ENCODE data around the gene TMEM191C.
"Not testable (repeated sequence)": the region's sequence is repeated elsewhere in the genome, so short reads cannot be mapped to it uniquely, and the experiment has no call there.

Gene TMEM191C

DNA sequence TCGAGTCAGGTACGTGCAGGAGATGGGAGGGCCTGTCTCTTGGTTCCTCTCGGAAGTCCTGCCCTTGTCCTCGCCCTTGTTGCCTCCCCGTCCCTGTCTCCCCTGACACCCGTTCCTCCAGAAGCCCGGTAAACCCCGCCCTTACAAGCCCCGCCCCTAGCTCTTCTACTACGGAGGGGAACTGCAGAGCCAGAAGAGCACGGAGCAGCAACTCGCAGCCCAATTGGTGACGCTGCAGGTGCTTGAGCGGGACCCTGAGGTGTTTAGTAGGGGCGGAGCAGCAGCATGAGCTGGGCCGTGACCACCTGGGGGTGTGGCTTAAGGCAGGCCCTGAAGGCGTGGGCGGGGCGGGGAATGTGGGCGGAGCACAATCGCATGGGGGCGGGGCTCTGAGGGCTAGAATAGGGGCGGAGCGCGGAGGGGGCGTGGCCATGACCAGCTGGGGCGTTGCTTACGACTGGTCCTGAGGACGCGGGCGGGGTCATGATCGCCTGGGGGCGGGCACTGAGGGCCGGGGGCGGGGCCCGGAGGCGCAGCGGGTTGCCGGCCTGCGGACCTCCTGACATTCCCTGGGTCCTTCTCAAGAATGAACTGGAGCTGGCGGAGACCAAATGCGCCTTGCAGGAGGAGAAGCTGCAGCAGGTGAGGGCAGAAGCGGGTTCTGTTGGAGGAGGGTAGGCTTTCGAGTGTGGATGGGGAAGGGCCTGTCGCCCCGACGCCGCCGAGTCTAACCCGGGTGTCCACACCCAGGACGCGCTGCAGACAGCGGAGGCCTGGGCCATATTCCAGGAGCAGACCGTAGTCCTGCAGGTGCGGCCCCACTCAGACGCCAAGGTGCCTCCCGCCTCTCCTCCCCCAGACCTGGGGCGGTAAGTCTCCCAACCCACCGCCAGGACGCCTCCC, 1.3 kb downstream of the TMEM191C start:
- H3K27me3 ChIP-seq (ENCODE audit: control insufficient read depth, insufficient read depth, low read length); H3K27ac ChIP-seq (ENCODE audit: low read length); H3K9ac ChIP-seq (ENCODE audit: low read length); H3K9me3 ChIP-seq (ENCODE audit: control insufficient read depth, low read depth, low read length); H3K4me1 ChIP-seq (ENCODE audit: control insufficient read depth, low read depth, low read length); H3K36me3 ChIP-seq (ENCODE audit: control insufficient read depth, low read depth, low read length); H3K4me3 ChIP-seq (ENCODE audit: low read length): not testable (repeated sequence)

DNA sequence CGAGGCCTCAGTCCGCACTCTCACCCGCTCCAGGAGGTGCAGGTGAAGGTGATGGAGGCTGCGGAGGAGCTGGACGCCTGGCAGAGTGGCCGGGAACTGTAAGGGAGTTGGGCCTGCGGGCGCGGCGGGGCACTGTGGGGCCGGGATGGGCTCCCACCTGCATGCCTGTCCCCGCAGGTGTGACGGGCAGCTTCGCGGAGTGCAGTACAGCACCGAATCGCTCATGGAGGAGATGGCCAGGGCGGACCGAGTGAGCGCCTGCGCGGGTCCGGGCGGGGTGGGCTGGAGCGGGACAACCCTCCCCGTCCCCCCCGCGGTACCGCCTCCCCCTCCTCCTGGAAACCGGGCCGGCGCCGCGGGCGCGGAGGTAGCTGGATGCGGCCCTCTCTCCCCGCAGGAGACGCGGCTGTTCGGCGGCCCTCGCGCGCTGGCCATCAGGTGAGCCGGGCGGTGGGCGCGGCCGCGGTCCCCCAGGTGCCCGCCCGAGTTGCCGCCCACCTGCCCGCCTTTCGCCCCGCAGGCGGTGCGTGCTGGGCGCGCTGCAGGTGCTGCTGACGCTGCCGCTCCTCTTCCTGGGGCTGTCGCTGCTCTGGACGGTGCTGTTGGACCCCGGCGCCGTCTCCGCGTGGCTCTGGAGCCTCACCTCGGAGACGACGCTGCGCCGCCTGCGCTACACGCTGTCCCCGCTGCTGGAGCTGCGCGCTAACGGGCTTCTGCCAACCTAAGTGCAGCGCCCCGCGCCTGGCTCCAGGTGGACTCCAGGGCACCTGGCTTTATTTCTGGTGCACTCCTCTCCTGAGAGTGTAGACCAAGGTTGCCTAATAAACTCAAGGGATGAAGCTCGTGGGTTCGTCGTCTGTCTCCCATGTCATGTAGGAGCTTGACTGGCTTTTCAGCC, 2.2 kb downstream of the TMEM191C start:
- not testable (repeated sequence) for H3K4me1 ChIP-seq (ENCODE audit: control insufficient read depth, low read depth, low read length); H3K27ac ChIP-seq (ENCODE audit: low read length); H3K9ac ChIP-seq (ENCODE audit: low read length); H3K36me3 ChIP-seq (ENCODE audit: control insufficient read depth, low read depth, low read length); H3K9me3 ChIP-seq (ENCODE audit: control insufficient read depth, low read depth, low read length); H3K27me3 ChIP-seq (ENCODE audit: control insufficient read depth, insufficient read depth, low read length); H3K4me3 ChIP-seq (ENCODE audit: low read length)

DNA sequence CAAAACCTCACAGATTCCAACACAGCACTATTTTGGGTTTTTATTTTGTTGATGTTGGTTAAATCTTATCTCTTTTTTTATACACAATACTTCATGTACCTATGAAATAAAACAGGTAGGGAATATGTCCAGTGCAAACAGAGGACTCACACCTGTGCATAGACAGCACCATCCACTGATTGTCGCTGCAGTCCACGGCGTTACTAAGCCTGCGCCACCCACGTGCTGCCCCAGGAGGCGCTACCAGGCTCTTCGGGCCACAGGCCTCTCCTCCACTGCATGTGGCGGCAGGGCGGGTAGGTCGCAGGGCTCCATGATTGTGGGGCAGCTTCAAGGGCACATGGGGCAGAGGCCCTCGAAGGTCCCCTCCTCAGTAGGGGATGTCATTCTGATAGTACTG, 5.8 kb downstream of the TMEM191C start:
- H3K4me1 ChIP-seq (ENCODE audit: control insufficient read depth, low read depth, low read length); H3K9me3 ChIP-seq (ENCODE audit: control insufficient read depth, low read depth, low read length); H3K4me3 ChIP-seq (ENCODE audit: low read length); H3K9ac ChIP-seq (ENCODE audit: low read length); H3K27me3 ChIP-seq (ENCODE audit: control insufficient read depth, insufficient read depth, low read length); H3K27ac ChIP-seq (ENCODE audit: low read length); H3K36me3 ChIP-seq (ENCODE audit: control insufficient read depth, low read depth, low read length): not testable (repeated sequence)

DNA sequence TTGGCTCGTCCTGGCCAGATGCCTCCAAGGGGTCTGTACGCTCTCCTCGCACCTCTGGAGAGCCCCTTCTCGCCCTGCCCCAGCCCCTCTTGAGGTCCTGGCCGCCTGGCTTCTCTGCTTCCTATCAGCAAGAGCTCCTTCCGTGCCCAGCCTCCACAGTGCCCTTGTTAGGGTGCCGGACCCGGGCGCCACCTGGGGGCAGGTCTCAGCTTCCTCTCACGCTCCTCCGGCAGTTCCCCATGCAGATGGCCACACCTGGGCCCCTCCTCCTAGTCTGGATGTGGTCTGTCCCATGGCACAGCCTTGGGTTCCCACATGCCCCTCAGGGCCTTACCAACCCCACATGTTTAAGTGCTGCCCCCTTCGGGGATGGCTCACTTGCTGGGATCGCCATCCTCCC, 6.5 kb downstream of the TMEM191C start:
- H3K36me3 ChIP-seq (ENCODE audit: control insufficient read depth, low read depth, low read length); H3K9ac ChIP-seq (ENCODE audit: low read length); H3K27me3 ChIP-seq (ENCODE audit: control insufficient read depth, insufficient read depth, low read length): not testable (repeated sequence)

DNA sequence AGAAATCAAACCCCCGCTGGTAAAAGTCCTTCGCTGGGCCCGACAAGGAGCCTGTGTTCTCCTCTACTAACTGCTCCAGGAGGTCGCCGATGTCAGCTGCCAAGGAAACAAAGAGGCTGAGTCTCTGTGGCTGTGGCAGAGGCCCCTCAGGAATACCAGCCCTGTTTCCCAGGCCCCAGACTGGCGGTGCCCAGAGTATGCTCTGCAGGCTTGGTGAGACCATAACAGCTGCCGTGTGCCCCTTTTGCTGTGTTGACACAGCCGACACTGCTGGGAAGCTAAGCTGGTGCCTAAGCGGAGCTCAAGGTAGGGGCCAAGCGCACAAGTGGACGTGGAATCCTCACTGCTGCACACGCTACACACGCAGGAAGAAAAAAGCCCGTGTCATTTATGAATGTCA, 16.9 kb downstream of the TMEM191C start:
- not testable (repeated sequence) for H3K4me3 ChIP-seq (ENCODE audit: low read length); H3K27ac ChIP-seq (ENCODE audit: low read length)

More for the DNA sequence above, 6.5 kb downstream of the TMEM191C start:
- not testable (repeated sequence) for H3K27ac ChIP-seq (ENCODE audit: low read length); H3K4me1 ChIP-seq (ENCODE audit: control insufficient read depth, low read depth, low read length); H3K9me3 ChIP-seq (ENCODE audit: control insufficient read depth, low read depth, low read length); H3K4me3 ChIP-seq (ENCODE audit: low read length)

DNA sequence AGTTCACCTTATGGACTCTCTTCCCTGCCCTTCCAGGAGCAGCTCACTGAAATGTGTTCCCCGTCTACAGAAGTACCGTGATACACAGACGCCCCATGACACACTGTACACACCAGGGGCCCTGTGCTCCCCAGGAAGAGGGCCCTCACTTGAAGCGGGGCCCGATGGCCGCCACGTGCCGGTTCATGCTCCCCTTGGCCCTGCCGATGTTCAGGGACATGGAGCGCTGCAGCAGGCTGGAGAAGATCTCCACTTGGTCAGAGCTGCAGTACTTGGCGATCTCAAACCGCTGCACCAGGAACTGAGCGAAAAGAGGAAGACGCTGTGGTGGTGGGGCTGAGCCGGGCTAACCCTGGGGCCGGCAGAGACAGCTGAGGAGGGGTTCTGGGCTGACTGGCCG, 20.5 kb downstream of the TMEM191C start:
- not testable (repeated sequence) for H3K9me3 ChIP-seq (ENCODE audit: control insufficient read depth, low read depth, low read length)

More for the DNA sequence above, 16.9 kb downstream of the TMEM191C start:
- H3K36me3 ChIP-seq (ENCODE audit: control insufficient read depth, low read depth, low read length); H3K9ac ChIP-seq (ENCODE audit: low read length); H3K27me3 ChIP-seq (ENCODE audit: control insufficient read depth, insufficient read depth, low read length); H3K4me1 ChIP-seq (ENCODE audit: control insufficient read depth, low read depth, low read length); H3K9me3 ChIP-seq (ENCODE audit: control insufficient read depth, low read depth, low read length): not testable (repeated sequence)

DNA sequence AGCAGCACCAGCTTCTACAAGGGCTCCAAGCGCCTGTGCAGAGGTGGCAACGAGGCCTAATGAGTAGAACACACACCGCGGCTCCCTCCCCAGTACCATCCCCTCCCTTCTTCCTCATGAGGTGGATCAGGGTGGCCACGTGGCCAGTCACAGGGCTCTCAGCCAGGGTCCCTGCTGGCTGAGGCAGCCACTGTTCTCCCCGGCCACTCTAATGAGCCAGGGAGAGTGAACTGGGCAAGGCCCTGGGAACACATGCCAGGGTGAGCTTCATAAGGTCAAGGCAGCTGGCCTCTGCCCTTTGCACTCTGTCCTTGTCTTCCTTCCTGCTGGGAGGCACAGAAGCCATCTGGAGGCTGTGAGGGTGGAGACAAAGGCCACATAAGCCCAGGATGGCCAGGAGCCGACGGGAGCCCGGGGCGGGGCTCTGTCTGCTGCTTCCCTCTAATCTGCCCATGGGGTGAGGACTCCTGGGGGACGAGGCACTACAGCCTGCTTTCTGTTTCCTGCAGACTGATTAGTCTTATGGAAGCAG, 22.0 kb downstream of the TMEM191C start:
- H3K36me3 ChIP-seq (ENCODE audit: control insufficient read depth, low read depth, low read length); H3K4me3 ChIP-seq (ENCODE audit: low read length); H3K27ac ChIP-seq (ENCODE audit: low read length); H3K9me3 ChIP-seq (ENCODE audit: control insufficient read depth, low read depth, low read length); H3K27me3 ChIP-seq (ENCODE audit: control insufficient read depth, insufficient read depth, low read length); H3K4me1 ChIP-seq (ENCODE audit: control insufficient read depth, low read depth, low read length); H3K9ac ChIP-seq (ENCODE audit: low read length): not testable (repeated sequence)

More for the DNA sequence above, 20.5 kb downstream of the TMEM191C start:
- not testable (repeated sequence) for H3K4me1 ChIP-seq (ENCODE audit: control insufficient read depth, low read depth, low read length); H3K36me3 ChIP-seq (ENCODE audit: control insufficient read depth, low read depth, low read length); H3K27me3 ChIP-seq (ENCODE audit: control insufficient read depth, insufficient read depth, low read length); H3K9ac ChIP-seq (ENCODE audit: low read length); H3K4me3 ChIP-seq (ENCODE audit: low read length); H3K27ac ChIP-seq (ENCODE audit: low read length)

DNA sequence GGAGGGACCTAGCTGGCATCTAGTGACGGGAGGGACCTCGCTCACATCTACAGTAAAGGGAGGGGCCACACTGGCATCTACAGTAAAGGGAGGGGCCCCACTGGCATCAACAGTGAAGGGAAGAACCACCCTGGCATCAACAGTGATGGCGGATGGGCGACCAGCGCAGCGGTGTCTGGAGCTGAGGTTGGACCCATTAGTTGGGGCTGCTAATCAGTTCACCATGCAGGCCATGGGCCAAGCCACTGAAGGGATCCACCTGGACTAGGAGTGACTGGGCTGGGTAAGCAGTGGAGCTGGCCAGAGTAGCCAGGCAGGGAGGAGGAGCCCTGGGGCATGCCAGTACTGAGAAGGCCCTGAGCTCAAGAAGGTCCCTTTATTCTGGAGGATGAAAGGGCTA, 23.4 kb downstream of the TMEM191C start:
- not testable (repeated sequence) for H3K9ac ChIP-seq (ENCODE audit: low read length); H3K4me3 ChIP-seq (ENCODE audit: low read length); H3K9me3 ChIP-seq (ENCODE audit: control insufficient read depth, low read depth, low read length); H3K27me3 ChIP-seq (ENCODE audit: control insufficient read depth, insufficient read depth, low read length); H3K36me3 ChIP-seq (ENCODE audit: control insufficient read depth, low read depth, low read length); H3K27ac ChIP-seq (ENCODE audit: low read length); H3K4me1 ChIP-seq (ENCODE audit: control insufficient read depth, low read depth, low read length)

DNA sequence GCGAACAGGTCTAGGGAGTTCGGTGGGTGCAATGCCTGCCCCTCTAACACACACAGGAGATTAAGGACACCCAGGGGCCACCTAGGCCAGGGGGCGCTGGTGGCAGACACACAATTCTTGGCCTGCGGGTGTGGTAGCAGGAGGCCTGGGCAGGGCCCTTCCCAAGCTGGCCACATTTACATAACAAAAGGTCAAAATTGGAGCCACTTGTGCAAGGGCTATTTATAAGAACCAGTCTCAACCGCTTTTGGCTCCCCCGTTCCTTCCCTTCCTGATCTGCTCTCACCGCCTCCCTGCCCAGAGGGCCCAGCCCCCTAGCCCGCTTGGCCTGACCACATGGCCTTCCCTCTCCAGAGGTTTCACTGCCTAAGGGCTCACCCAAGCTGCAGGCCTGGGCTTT, 25.1 kb downstream of the TMEM191C start:
- not testable (repeated sequence) for H3K27ac ChIP-seq (ENCODE audit: low read length); H3K4me1 ChIP-seq (ENCODE audit: control insufficient read depth, low read depth, low read length); H3K36me3 ChIP-seq (ENCODE audit: control insufficient read depth, low read depth, low read length); H3K4me3 ChIP-seq (ENCODE audit: low read length); H3K27me3 ChIP-seq (ENCODE audit: control insufficient read depth, insufficient read depth, low read length); H3K9ac ChIP-seq (ENCODE audit: low read length); H3K9me3 ChIP-seq (ENCODE audit: control insufficient read depth, low read depth, low read length)

DNA sequence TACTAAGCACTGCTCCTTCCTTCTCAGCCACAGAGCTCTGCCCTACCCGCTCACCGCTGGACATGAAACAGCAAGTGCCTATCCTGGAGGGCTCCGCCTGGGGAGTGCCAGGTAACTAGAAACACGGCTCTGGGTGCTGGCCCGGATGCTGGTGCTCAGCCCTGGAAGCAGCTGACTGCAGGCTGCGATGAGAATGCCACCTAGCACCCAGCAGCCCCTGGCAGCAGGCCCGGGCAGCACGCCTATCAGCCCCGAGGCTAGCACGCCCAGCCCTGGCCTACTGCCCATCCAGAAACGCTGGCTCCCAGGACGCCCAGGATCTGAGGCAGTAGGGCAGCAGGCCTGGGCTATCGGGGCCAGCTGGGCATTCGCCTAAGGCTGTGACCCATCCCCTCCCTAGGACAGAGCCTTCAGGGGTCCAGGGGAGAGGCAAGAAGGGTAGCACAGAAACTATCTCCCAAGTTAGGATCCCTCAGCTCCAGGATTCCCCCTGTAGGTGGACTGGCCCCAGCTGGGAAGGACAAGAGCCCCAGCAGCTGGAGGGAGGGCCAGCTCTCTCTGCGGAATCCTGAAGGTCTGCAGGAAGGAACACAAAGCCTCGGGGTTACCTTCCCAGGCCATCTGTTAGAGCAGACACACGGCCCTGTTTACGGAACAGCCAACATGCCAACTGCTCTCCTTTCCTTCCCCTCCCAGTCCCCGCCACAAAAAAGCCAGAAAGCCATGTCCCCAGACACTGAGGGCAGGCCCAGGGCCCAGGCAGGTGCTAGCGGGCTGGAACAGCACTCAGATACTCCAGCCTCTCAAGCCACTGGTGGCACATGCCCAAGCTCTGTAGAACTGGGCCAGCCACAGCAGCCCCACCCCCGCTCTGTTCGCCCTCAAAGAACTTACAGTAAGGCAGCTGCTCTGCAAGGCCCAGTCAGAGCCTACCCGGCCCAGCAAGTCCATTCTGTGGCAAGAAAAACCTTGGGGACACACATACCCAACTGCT, 26.9 kb downstream of the TMEM191C start:
- not testable (repeated sequence) for H3K9ac ChIP-seq (ENCODE audit: low read length); H3K9me3 ChIP-seq (ENCODE audit: control insufficient read depth, low read depth, low read length)

DNA sequence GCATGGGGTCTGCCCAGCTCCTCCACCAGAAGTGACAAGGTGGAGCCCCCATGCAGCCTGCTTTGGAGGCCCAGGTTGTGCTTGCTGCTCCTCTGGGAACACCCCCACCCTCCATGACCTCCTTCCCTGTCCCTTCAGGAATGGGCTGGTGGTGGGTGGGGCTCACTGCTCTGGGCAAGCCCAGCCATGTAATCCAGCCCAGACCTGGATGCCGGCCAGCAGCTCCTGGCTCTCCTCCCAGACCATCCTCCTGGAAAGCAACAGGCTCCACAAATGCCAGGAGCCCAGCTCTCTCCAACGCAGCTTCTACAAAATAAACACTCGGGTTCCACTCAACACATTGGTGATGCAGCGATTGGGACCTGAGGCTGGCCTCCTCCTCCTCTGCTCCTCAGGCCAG, 30.8 kb downstream of the TMEM191C start:
- H3K9me3 ChIP-seq (ENCODE audit: control insufficient read depth, low read depth, low read length); H3K27me3 ChIP-seq (ENCODE audit: control insufficient read depth, insufficient read depth, low read length); H3K4me3 ChIP-seq (ENCODE audit: low read length); H3K4me1 ChIP-seq (ENCODE audit: control insufficient read depth, low read depth, low read length); H3K27ac ChIP-seq (ENCODE audit: low read length); H3K9ac ChIP-seq (ENCODE audit: low read length); H3K36me3 ChIP-seq (ENCODE audit: control insufficient read depth, low read depth, low read length): not testable (repeated sequence)

More for the DNA sequence above, 26.9 kb downstream of the TMEM191C start:
- H3K4me1 ChIP-seq (ENCODE audit: control insufficient read depth, low read depth, low read length); H3K27ac ChIP-seq (ENCODE audit: low read length); H3K36me3 ChIP-seq (ENCODE audit: control insufficient read depth, low read depth, low read length); H3K4me3 ChIP-seq (ENCODE audit: low read length); H3K27me3 ChIP-seq (ENCODE audit: control insufficient read depth, insufficient read depth, low read length): not testable (repeated sequence)

All from iPS-18a (cell line).